ENCODE measurements around the gene DKK3.

DKK3 gene

DNA sequence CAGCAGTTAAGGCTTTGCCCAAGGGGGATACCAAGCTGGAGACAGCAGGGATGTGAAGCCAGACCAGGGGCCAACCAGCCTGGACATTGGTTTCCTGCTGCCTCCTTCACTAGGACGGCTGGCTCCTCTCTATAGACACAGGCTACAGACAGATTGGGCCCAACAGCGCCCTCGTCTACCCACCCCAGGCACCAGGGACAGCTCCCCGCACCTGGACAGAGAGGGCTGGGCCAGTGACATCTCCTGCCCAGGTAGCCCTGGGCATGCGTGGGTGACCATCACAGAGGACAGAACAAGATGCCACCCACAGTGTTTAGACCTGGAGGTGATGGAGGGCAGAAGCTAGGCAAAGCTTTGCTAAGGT is 1.2 kb downstream of the DKK3 start:
- TF ChIP-seq, protein P1, sequence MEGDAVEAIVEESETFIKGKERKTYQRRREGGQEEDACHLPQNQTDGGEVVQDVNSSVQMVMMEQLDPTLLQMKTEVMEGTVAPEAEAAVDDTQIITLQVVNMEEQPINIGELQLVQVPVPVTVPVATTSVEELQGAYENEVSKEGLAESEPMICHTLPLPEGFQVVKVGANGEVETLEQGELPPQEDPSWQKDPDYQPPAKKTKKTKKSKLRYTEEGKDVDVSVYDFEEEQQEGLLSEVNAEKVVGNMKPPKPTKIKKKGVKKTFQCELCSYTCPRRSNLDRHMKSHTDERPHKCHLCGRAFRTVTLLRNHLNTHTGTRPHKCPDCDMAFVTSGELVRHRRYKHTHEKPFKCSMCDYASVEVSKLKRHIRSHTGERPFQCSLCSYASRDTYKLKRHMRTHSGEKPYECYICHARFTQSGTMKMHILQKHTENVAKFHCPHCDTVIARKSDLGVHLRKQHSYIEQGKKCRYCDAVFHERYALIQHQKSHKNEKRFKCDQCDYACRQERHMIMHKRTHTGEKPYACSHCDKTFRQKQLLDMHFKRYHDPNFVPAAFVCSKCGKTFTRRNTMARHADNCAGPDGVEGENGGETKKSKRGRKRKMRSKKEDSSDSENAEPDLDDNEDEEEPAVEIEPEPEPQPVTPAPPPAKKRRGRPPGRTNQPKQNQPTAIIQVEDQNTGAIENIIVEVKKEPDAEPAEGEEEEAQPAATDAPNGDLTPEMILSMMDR (IDR thresholded peaks at IDR 0.05; ENCODE audit: extremely low read depth, missing control alignments), result no peak
- DNase-seq (ENCODE audit: low spot score), result no peak

DNA sequence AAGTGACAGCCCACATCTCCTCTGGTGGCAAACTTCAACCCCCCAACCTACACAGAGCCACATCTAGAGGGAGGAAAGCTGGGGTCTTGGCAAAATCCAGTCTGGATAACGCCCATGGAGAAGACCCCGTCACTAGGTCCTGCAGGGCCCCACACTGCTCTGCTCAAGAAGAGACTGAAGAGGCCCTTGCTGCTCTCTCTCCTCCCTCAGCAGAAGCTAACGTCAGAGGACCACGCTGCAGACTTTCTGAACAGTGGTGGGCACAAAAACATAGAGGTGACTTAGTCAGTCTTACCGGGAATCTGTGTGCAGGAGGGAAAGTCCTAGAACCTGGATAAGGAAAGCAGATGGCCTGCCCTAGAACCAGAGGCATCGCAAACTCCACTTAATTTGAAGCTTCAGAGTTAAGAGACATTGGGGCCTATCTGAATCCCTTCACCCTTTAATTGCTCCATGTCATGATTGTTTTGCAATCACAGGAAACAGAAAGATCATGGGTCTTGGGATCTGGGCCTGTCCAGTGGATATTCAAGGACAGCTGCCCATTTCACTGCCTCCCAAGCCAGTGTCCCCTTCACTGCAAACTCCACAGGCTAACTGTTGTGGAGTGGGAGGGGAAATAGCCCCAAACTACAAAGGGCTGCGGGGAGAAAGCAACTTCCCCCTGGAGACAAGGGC is 1.7 kb downstream of the DKK3 start:
- TF ChIP-seq, protein P1 (IDR thresholded peaks at IDR 0.05; ENCODE audit: extremely low read depth, missing control alignments), result no peak
- no peak for DNase-seq (ENCODE audit: low spot score)

DNA sequence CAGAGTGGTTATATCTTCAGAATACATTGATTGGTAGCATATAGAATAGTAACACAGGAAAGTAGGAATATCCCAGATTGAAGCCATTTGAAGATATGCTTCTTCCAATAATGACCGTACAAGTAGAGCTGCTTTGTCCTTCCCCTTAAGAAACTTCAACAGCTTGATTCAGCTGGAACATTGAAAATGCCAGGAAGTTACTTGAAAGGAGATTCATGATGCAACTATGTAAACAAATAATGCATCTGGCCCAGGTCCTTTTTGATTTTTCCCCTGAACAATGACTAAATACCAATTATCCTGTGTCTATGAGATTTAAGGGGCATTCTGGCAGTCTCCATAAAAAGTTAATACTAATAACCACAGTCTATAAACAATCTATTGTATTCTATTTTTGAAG is 3.0 kb downstream of the DKK3 start:
- TF ChIP-seq, protein P1 (IDR thresholded peaks at IDR 0.05; ENCODE audit: extremely low read depth, missing control alignments), result no peak
- DNase-seq (ENCODE audit: low spot score), result no peak

DNA sequence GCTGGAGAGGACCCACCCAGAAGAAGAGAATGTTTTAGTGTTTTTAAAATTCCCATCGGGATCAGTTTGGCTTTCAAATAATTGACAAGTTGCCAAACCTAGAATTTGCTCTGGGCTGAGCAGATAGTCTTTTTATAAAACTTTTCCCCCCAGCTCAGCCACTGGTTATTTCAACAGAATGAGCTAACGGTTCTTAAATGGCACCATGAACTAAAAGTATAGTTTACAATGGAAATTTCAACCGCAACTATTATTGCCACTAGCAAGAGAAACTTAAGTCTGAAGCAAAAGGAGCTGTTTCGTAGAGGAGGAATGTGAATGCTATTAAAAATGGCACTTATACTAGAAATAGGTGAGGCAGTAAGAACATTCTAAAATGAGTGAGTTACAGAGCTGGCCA is 3.4 kb downstream of the DKK3 start:
- DNase-seq (ENCODE audit: low spot score), result no peak
- TF ChIP-seq, protein P1 (IDR thresholded peaks at IDR 0.05; ENCODE audit: extremely low read depth, missing control alignments), result no peak

DNA sequence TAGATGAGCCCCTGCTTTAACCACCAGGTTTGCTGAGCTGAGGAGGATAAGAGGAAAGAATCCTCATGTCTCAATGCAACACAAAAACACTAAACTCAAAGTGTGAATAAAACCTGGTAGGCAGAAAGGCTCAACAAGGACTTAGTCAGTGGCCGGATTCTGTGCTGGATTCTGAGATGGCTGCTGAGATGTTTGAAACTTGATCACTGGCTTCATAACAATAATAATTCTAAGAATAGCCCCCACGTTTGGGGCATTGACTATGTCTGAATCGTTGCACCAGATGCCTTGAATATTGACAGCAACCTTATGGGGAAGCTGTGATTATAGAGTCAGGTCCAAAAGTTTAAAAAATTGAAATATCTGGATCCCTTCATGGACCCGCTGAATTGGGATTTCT is 4.6 kb downstream of the DKK3 start:
- no peak for DNase-seq (ENCODE audit: low spot score)
- TF ChIP-seq, protein P1 (IDR thresholded peaks at IDR 0.05; ENCODE audit: extremely low read depth, missing control alignments), result no peak

DNA sequence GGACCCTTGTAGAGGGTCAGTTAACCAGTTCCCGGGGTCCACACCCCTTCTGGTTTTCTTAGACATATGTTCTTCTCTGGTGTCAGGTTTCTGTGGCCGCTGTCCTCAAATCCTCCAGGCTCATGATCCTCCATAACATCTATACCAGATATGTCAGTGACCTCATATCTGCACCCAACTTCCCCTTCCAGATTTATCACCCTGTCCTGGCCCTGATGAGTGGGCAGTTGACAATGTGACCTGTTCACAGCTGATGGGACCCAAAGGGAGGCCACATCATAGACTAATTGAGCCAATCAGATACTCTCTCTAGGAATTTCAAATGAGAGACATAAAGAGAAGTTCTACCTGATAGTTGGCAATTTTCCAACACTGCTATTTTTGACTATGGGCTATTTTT is 5.1 kb downstream of the DKK3 start:
- TF ChIP-seq, protein P1 (IDR thresholded peaks at IDR 0.05; ENCODE audit: extremely low read depth, missing control alignments), result no peak
- no peak for DNase-seq (ENCODE audit: low spot score)

DNA sequence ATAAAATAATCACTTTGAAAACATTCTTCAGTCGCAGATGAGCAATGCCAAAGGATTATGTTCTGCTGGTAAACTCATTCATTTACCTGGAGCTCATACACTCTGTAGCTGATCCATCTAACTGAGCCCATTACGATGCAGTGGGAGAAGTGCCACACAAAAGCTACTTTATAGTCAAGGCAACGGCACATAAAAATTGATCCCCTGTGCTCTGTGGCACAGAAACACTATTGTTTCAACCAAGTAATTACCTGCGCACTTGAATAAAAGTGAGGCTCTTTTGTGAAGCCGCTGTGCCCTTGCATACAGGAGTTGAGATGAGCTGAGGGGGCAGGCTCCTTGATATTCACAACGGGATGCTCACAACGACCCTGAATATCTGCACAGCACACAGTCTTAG is 7.2 kb downstream of the DKK3 start:
- DNase-seq (ENCODE audit: low spot score), result no peak
- TF ChIP-seq, protein P1 (IDR thresholded peaks at IDR 0.05; ENCODE audit: extremely low read depth, missing control alignments), result no peak

All from GM20000 (cell line).